ENCODE measurements around the gene SIK2. TPM values are rescaled to one million over a fixed set of nuclear protein-coding genes. Genes with fewer than 3 reads are reported as not detected.

Gene SIK2
- total RNA-seq, 4 donors from 2014 or later = 6.1 to 24.3 (median 9.5) TPM

DNA sequence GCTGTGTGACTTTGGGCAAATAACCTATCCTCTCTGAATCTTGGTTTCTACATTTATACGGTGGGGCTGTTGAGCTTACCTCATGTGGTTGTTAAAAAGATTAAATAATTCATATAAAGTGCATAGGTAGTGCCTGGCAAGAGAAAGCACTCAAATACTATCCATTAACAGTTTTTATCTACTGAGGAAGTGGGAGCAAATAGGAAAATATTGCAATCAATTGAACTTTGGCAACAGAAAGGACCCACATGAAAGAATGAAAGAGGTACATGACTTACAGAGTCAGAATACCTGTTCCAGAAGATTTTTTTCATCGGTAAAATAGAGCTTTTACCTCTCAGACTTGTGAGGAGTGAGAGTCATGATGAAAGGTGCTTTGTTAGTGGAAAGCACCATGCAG lies 170.3 kb downstream of the SIK2 start:
- no peak overlapping the region for H3K4me3 ChIP-seq
- peaks cover 0 to 7% (median 0%) of the 10 kb centered on the region in 3 donors for H3K4me1 ChIP-seq
- no peak overlapping the region for H3K27ac ChIP-seq
- 85 to 94% methylated on average over 2 of the region's 2 CpGs for WGBS, 2 donors
- no peak for DNase-seq
- TF ChIP-seq, protein P1, sequence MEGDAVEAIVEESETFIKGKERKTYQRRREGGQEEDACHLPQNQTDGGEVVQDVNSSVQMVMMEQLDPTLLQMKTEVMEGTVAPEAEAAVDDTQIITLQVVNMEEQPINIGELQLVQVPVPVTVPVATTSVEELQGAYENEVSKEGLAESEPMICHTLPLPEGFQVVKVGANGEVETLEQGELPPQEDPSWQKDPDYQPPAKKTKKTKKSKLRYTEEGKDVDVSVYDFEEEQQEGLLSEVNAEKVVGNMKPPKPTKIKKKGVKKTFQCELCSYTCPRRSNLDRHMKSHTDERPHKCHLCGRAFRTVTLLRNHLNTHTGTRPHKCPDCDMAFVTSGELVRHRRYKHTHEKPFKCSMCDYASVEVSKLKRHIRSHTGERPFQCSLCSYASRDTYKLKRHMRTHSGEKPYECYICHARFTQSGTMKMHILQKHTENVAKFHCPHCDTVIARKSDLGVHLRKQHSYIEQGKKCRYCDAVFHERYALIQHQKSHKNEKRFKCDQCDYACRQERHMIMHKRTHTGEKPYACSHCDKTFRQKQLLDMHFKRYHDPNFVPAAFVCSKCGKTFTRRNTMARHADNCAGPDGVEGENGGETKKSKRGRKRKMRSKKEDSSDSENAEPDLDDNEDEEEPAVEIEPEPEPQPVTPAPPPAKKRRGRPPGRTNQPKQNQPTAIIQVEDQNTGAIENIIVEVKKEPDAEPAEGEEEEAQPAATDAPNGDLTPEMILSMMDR (IDR thresholded peaks at IDR 0.05) = no peak
- TF ChIP-seq POLR2A (IDR thresholded peaks at IDR 0.05) = no peak
- H3K36me3 ChIP-seq = no peaks in the 10 kb centered on the region
- no peaks in the 10 kb centered on the region for H3K9me3 ChIP-seq
- intact Hi-C loops (cut with DNase I) = loop anchor here (10.0 kb wide), 1 partner anchor 62 kb away; no protein-coding TSS in a partner anchor
- H3K27me3 ChIP-seq = no peaks in the 10 kb centered on the region

DNA sequence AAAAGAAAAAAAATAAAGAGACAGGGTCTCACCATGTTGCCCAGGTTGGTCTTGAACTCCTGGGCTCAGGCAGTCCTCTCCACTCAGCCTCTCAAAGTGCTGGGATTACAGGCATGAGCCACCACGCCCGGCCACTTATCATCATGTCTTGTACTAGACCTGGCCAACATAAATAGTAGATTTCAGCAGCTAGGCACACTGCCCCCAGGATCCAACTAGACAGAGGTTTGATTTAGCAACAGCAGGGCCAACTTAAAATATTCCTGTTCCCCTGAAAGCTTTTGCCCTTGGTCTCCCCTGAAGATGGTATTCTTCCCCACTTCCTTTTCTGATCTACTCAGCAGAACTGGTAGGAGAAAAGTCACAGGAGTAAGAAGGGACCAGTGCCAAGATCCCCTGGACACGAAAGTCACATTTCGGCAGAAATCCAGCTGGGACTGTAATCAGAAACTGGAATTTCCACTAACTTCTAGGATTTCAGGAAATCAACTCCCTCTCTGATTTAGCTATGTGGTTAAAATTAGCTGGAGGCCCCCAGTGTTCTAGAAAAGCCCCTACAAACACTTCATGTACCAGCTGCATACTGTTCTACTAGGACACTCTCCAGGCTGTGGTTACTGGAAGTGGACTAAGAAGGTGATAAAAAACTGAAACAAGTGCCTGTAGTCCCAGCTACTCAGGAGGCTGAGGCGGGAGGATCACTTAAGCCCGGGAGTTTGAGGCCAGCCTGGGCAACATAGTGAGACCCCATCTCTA lies 172.9 kb downstream of the SIK2 start:
- 59 to 61% methylated on average over 6 of the region's 6 CpGs for whole genome bisulfite sequencing, 2 donors
- no peaks in the 10 kb centered on the region for H3K27me3 ChIP-seq
- H3K27ac ChIP-seq = peak overlapping the region in 2 of 4 donors; percentile 8 to 13
- peaks cover 0 to 7% (median 0%) of the 10 kb centered on the region in 3 donors for H3K4me1 ChIP-seq
- DNase-seq = no peak
- no peak overlapping the region for H3K4me3 ChIP-seq
- H3K9me3 ChIP-seq = no peaks in the 10 kb centered on the region
- no peaks in the 10 kb centered on the region for H3K36me3 ChIP-seq
- intact Hi-C loops (cut with DNase I) = loop anchor here (10.0 kb wide), 1 partner anchor 60 kb away; no protein-coding TSS in a partner anchor
- TF ChIP-seq, protein P1 (IDR thresholded peaks at IDR 0.05) = no peak
- no peak for TF ChIP-seq POLR2A (IDR thresholded peaks at IDR 0.05)

DNA sequence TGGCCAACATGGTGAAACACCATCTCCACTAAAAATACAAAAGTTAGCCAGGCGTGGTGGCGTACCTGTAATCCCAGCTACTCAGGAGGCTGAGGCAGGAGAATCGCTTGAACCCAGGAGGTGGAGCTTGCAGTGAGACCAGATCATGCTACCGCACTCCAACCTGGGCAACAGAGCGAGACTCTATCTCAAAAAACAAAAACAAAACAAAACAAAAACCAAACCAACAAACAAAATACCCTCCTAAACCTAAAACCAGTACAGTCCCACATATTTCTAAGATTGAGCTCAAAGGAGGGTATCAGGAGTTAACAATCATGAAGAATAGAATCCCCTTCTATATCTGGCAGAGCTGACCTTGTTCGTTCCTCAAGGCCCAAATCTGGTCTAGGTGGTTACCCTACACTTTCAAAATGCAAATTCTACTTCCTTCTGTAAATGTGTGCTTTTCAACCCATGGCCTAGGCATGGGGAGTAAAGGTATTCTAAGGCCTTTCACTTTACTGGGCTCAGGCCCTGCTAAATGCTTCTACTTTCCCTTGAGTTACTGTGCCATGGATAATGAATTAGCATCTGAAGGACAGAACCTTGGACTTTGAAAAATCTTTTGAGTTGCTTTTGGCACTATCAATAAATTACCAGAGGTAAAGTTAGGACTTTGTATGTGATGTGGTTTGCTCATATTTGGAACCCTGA lies 174.3 kb downstream of the SIK2 start:
- no peak for TF ChIP-seq POLR2A (IDR thresholded peaks at IDR 0.05)
- TF ChIP-seq, protein P1 (IDR thresholded peaks at IDR 0.05) = no peak
- H3K4me1 ChIP-seq = peaks cover 0 to 7% (median 0%) of the 10 kb centered on the region in 3 donors
- H3K27me3 ChIP-seq = no peaks in the 10 kb centered on the region
- no peak for DNase-seq
- no peaks in the 10 kb centered on the region for H3K9me3 ChIP-seq
- no peak overlapping the region for H3K27ac ChIP-seq
- intact Hi-C loops (cut with DNase I) = loop anchor here (10.0 kb wide), 1 partner anchor 58 kb away; no protein-coding TSS in a partner anchor
- 82% methylated on average over 6 of the region's 6 CpGs for WGBS, 2 donors
- no peak overlapping the region for H3K4me3 ChIP-seq
- no peaks in the 10 kb centered on the region for H3K36me3 ChIP-seq

DNA sequence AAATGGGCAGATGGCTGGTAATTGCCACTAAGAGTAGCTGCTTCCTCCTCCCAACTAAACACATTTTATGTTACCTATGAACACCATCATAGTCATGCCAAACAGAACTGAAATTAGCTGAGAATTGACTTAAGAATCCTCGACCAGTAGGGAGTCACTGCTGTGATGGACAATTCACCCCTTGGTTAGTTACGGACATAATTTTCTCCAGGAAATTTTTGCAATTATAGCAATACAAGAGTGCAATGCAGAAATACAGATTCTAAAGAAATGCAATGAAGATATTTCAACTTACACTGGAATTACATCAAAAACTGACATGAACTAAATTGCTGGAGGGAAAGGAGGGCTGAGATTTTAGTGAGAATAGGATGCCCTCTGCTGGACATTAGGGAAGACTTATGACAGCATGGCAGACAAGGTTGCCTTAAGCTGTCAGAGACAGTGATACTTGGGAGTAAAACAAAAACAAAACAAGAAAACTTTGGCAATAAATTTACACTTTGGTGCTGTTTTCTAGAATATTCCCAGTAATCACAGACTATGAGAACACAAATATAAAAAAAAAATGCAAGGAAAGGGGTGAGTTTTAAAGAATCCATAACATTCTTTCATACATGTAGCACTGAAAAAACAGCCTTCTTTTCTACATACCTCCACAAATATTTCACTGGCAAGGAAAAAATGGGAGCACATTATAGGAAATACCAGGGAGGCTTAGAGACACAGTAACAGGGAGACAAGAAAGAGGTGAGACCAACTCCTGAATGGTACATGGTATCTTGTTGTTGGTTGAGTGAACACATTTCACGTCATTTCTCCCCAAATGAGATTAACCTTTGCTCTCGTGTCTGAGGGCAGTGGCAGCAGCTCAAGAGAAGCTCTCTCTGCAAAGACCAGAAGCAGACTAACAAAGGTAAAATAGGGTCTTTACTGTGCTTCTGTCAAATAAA lies 175.1 kb downstream of the SIK2 start:
- WGBS, 2 donors = 76 to 77% methylated on average over 4 of the region's 4 CpGs
- intact Hi-C loops (cut with DNase I) = loop anchor here (10.0 kb wide), 1 partner anchor 57 kb away; no protein-coding TSS in a partner anchor
- no peak for DNase-seq

More for the DNA sequence above, 175.1 kb downstream of the SIK2 start:
- Histone ChIP-seq H3K27me3 (no peaks in the 10 kb centered on the region), H3K9me3 (no peaks in the 10 kb centered on the region), H3K4me3 (no peak overlapping the region), H3K27ac (no peak overlapping the region), H3K36me3 (no peaks in the 10 kb centered on the region), H3K4me1 (peaks cover 0 to 7% (median 0%) of the 10 kb centered on the region in 3 donors)
- TF ChIP-seq, protein P1 (IDR thresholded peaks at IDR 0.05) = peak; percentile 60 to 83 (median 75)
- no peak for TF ChIP-seq POLR2A (IDR thresholded peaks at IDR 0.05)

Data from esophagus squamous epithelium (tissue), 5 donors.